Measurements from ENCODE around the gene HSF2.

GRCh38 chr6:122385857-122386612 is 13.4 kb upstream of the HSF2 start:
- TF ChIP-seq EP300 (conservative IDR thresholded peaks at IDR 0.05; ENCODE audit: poor library complexity, severe bottlenecking): no peak
- TF ChIP-seq CTCF (IDR thresholded peaks at IDR 0.05; ENCODE audit: poor library complexity, severe bottlenecking): no peak

All from neural cell (in vitro differentiated cells).